GM19467 (cell line): ENCODE results near the gene GTPBP1.

Experiments
- ATAC-seq: cut with Tn5 transposase; IDR thresholded peaks from one replicate; pipeline ENCODE4 v1.9.1; 2021; ENCODE audit warnings: mild to moderate bottlenecking, moderate library complexity; ENCODE audit not compliant: unreplicated experiment

The GTPBP1 gene

GRCh38 chr22:38724926-38725571, 19.3 kb downstream of the GTPBP1 start:
- ATAC-seq: no peak

GRCh38 chr22:38725900-38726655, 20.3 kb downstream of the GTPBP1 start:
- ATAC-seq: no peak

GRCh38 chr22:38727123-38727522, 21.4 kb downstream of the GTPBP1 start:
- ATAC-seq: no peak

GRCh38 chr22:38727530-38728451, 22.0 kb downstream of the GTPBP1 start:
- ATAC-seq: no peak

GRCh38 chr22:38728871-38729796, 23.4 kb downstream of the GTPBP1 start:
- no peak for ATAC-seq

GRCh38 chr22:38729946-38730345, 24.2 kb downstream of the GTPBP1 start:
- ATAC-seq: no peak

GRCh38 chr22:38730411-38730871, 24.7 kb downstream of the GTPBP1 start:
- ATAC-seq: no peak

- ATAC-seq: no peak
Observed at GRCh38 chr22:38731703-38732161, 26.0 kb downstream of the GTPBP1 start.

- ATAC-seq: no peak
Observed at GRCh38 chr22:38732251-38732815, 26.6 kb downstream of the GTPBP1 start.

GRCh38 chr22:38733329-38733723, 27.6 kb downstream of the GTPBP1 start:
- no peak for ATAC-seq

- no peak for ATAC-seq
Observed at GRCh38 chr22:38733724-38734381, 28.1 kb downstream of the GTPBP1 start.

GRCh38 chr22:38734421-38735100, 28.8 kb downstream of the GTPBP1 start:
- no peak for ATAC-seq

GRCh38 chr22:38735126-38735464, 29.4 kb downstream of the GTPBP1 start:
- no peak for ATAC-seq

GRCh38 chr22:38735465-38736256, 29.9 kb downstream of the GTPBP1 start:
- ATAC-seq: no peak

- no peak for ATAC-seq
Observed at GRCh38 chr22:38736257-38736570, 30.5 kb downstream of the GTPBP1 start.

GRCh38 chr22:38737302-38738060, 31.7 kb downstream of the GTPBP1 start:
- ATAC-seq: no peak

GRCh38 chr22:38738475-38739070, 32.8 kb downstream of the GTPBP1 start:
- ATAC-seq: no peak
